Right kidney (tissue), 1 donor: ENCODE measurements around the gene CEP162.
"Not testable (repeated sequence)": the region's sequence is repeated elsewhere in the genome, so short reads cannot be mapped to it uniquely, and the experiment has no call there.

Experiments
- DNase-seq: peaks from one replicate; pipeline ENCODE4 v3.0.0-alpha.2; 2016

The CEP162 gene

DNA sequence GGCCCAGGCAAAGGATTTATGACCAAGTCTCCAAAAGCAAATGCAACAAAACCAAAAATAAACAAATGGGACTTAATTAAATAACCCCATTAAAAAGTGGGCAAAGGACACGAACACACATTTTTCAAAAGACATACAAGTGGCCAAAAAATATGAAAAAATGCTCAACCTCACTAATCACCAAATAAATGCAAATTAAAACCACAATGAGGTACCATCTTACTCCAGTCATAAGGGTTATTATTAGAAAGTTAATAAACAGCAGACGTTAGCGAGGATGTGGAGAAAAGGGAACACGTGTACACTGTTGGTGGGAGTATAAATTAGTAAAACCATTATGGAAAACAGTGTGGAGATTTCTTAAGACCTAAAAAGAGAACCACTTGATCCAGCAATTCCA, 71.1 kb downstream of the CEP162 start:
- DNase-seq: no peak

DNA sequence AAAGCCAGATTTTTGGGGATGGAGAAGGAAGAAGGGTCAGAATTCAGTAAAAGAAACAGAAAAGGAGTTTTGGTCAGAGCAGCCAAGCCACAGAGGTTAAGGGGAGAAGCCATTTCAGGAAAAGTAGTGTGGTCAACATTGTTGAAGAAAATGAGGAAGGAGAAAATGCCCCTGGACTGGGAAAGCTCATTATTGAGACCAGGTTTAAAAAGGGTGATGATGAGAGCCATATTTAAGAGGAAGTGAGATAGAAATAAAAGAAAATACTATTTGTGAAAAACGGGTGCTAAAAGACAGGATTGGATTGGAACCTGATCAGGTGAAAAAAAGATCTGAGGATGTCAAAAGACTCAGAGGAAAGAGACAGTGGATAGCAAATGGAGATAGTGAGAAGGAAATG, 75.8 kb downstream of the CEP162 start:
- DNase-seq: no peak

DNA sequence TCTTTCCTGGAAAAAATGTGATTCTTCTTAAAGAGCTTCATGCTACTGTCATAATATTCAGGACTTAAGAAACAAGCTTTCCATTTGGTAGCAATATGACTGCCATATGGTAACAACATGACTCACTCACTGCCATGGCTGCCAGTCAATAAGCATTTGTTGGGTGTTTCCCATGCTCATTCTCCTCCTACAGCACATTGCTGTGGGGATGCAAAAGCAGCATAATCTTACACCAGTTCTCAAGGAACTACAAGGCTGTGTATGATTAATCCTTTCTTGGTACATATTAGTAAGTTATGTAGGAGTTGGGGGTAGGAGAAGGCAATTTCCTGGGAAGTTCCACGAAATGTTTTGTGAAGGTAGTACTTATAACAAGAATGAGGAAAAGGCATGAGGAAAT, 76.7 kb downstream of the CEP162 start:
- DNase-seq: no peak

DNA sequence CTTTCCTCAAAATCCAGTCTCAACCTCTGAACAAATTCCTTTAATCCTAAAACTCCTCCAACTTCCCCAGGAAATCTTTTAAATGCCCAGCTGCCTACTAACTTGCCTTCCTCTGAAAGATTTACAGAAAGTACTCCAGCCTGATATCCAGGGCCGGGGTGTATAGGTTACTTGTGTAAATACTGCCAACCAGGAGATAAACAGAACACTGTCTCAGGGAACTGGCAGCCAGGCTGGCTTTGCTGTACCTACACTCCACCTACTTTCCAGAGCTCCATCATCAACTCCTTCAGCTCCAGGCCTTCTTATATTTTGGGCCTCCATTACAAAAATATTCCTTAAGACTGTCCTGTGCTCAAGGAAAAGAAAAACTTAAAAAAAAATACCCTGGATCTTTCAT, 85.9 kb downstream of the CEP162 start:
- DNase-seq: peak; percentile 13

- no peak for DNase-seq
Measured at GRCh38 chr6:84139311-84139710, 88.1 kb downstream of the CEP162 start.

DNA sequence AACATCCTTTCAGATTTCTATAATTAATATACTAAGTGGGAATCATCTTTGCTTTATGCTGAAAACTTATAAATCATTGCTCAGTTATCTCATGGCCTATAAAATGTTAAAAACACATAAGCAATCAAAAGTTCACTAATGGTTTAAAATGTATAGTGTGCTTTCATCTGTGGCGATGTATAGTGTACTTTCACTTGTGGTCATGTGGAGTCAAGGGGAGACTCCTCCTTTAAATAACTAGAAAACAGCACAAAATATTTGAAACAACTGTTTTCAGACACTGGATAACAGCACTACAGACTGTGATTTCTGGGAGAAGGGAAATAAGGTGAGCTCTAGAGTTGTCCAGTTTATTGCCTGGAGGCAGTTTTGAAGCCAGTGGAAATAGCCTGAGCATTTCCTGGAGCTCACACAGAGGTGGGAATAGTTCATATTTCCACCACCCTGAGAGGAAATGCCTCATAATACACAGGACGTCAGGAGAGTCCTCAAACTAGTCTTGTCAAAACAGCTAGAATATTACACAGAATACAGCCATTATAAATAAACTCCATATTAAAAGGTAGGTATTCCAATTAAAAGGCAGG, 89.4 kb downstream of the CEP162 start:
- no peak for DNase-seq

GRCh38 chr6:84137051-84137375, 90.4 kb downstream of the CEP162 start:
- no peak for DNase-seq

DNA sequence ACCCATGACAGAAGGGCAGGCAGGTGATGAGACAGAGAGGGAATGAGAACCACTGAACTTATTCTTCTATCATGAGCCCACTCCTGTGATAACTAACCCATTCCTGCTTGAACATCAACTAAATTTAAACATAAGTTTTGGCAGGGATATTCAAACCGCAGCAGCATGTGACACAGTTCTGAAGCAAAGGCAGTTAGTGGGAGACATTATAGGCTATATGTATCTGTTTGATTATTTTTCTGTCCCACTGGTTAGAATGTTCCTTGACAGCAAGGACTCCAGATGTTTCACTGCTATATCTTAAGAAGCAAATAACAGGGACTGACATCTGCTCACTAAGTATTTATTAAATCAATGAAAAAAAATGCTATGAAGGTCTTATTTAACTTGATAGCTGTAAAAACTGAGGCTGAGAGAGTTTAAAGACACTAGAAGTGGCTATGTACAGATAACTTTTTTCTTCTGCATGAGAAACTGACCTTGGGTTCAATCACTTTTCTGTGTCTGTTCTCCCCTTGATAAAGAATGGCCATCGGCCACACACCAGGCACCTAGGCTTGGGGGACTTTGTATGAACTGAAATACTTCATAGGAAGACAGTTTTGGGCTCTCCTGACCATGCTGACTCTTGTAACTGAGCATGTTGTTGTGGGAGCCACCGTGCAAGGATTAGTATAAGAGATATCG, 90.9 kb downstream of the CEP162 start:
- no peak for DNase-seq

- DNase-seq: no peak
Measured at GRCh38 chr6:84135291-84135690, 92.2 kb downstream of the CEP162 start.

GRCh38 chr6:84133385-84133784, 94.1 kb downstream of the CEP162 start:
- DNase-seq: not testable (repeated sequence)

DNA sequence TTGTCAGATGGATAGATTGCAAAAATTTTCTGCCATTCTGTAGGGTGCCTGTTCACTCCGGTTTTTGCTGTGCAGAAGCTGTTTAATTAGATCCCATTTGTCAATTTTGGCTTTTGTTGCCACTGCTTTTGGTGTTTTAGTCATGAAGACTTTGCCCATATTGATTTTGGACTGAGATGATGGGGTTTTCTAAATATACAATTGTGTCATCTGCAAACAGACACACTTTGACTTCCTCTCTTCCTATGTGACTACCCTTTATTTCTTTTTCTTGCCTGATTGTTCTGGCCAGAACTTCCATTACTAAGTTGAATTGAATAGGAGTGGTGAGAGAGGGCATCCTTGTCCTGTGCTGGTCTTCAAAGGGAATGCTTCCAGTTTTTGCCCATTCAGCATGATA, 97.9 kb downstream of the CEP162 start:
- DNase-seq: not testable (repeated sequence)

GRCh38 chr6:84123186-84123585, 104.3 kb downstream of the CEP162 start:
- DNase-seq: no peak

DNA sequence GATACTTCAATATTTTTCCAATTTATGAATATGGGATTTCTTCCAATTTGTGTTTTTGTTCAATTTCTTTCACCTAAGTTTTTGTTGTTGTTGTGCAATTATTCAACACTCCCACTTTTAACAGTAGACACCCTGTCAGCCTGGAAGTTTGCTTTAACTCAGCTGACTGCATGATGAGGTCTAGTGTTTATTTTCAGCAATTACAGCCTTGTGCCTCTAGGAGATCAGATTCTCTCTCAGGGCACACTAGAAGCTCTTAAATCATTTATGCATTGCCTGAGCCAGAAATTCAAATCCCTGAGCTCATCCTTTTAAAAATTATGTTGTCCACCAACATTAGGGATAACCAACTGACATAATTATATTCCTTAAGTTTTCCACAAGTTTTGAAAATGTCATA, 108.2 kb downstream of the CEP162 start:
- no peak for DNase-seq

DNA sequence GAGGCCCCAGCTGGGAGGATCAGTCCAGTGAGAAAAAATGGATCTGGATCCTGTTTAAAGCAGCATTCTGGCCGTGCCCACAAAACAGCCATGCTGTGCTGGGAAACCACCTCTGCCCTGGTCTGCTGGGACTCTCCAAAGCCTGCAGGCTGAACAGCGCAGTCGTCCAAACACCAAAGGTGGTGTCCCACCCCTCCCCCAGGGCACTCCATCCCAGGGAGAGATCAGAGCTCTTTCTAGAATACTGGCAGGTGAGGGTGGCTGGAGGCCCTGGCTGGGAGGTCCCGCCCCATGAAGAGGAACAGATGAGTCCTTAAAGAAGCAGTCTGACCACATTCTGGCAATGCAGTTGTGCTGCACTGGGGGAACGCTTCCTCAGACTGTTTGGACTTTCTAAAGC, 109.3 kb downstream of the CEP162 start:
- DNase-seq: no peak

GRCh38 chr6:84114933-84115594, 112.4 kb downstream of the CEP162 start:
- not testable (repeated sequence) for DNase-seq

DNA sequence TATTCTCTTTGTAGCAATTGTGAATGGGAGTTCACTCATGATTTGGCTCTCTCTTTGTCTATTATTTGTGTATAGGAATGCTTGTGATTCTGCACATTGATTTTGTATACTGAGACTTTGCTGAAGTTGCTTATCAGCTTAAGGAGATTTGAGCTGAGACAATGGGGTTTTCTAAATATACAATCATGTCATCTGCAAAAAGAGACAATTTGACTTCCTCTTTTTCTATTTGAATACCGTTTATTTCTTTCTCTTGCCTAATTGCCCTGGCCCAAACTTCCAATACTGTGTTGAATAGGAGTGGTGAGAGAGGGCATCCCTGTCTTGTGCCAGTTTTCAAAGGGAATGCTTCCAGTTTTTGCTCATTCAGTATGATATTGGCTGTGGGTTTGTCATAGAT, 116.1 kb downstream of the CEP162 start:
- not testable (repeated sequence) for DNase-seq

DNA sequence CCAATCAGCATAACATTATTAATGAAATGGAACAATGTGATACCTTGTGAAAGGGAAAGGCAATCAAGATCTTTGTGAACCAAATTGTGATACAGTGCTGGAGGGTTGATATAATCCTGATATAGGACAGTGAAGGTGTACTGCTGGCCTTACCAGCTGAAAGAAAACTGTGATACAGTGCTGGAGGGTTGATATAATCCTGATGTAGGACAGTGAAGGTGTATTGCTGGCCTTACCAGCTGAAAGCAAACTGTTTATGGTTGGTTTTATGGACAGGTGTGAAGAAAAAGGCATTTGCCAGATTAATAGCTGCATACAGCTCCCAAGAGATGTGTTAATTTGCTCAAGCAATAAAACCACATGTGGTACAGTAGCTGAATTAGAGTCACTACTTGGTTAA, 119.9 kb downstream of the CEP162 start:
- DNase-seq: no peak

DNA sequence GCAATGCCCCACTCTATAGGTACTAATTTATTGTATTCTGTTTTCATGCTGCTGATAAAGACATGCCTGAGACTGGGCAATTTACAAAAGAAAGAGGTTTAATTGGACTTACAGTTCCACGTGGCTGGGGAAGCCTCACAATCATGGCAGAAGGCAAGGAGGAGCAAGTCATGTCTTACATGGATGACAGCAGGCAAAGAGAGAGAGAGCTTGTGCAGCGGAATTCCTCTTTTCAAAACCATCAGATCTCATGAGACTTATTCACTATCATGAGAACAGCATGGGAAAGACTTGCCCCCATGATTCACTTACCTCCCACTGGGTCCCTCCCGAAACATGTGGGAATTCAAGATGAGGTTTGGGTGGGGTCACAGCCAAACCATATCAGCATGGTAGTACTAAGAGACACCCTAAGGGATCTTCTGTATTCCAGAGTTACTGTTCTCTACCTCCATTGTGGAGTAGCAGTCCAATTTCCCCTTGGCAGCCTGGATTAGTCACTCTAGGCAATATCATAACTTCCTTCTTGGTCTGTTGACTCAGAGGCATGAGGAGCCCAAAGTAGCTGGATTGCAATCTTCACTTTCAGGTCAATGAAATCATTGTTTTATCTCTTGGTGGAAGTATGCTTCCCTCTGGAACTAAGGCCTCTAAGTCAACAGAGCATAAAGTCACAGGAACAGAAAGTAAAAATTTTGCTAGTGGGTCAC, 122.1 kb downstream of the CEP162 start:
- DNase-seq: not testable (repeated sequence)

GRCh38 chr6:84103029-84103428, 124.4 kb downstream of the CEP162 start:
- DNase-seq: no peak

GRCh38 chr6:84095156-84095555, 132.3 kb downstream of the CEP162 start:
- no peak for DNase-seq

DNA sequence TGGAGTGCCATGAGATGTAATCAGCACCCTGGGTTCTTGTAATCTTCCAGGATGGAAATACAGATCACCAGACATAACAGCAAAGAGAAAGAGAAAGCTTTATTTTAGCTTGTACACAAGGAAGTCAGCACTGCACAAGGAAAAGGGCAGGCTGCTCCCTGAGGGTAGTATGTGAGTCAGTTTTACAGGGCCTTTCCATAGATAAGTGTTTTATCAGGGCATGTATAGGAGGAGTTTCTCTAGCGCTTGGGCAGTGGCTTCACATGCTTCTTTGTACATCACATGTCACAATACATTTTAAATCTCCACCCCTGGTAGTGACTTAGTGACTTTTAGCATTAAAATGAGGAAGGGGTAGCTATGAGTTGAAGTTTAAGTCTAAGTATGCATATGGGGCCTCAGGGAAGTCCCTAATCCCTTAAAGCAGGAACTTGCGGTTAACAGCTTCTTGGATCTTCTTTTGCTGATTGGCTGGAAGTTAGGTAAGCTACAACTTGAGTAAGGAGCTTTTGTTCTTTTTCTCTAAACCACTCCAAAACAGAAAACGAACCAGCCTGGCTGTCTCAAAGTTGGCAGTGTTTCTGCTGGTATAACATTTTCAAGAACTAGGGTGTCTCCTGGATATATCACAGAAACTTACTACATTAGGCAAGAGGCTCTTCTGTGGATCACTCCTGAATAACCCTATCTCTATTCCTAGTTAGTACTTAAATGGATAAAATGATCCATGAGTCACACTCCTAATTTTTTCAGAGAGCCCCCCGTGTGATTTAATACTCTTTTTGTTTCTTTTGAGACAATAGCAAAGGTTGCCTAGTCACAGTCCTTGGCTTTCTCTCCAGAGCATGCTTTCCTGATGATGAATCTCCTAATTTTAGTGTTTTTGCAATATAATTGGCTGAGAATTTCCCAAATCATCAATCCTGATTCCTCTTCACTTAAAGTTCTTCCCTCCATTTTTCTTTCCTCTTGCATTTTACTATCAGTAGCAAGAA, 133.7 kb downstream of the CEP162 start:
- DNase-seq: no peak

DNA sequence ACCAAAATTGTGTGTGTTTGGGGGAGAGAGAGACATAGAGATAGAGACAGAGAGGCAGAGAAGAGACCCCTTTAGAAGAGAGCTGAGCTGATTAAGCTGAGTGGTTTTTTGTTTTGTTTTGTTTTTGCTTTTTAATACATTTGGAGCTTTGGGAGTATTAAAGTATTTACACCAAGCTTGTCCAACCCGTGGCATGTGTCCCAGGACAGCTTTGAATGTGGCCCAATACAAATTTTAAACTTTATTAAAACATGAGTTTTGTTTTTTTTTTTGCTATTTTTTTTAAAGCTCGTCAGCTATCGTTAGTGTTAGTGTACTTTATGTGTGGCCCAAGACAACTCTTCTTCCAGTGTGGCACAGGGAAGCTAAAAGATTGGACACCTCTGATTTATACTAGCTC, 137.9 kb downstream of the CEP162 start:
- DNase-seq: no peak
